GM19372 (cell line): ENCODE results near the gene PLXNA3.
A peak's percentile ranks its signal among the peaks of the same experiment; 100 is the strongest.

Source experiments
- ATAC-seq: cut with Tn5 transposase; IDR thresholded peaks from one replicate; pipeline ENCODE4 v1.9.1; 2021; ENCODE audit warnings: mild to moderate bottlenecking, low read depth, moderate library complexity; ENCODE audit not compliant: unreplicated experiment

Gene PLXNA3

DNA sequence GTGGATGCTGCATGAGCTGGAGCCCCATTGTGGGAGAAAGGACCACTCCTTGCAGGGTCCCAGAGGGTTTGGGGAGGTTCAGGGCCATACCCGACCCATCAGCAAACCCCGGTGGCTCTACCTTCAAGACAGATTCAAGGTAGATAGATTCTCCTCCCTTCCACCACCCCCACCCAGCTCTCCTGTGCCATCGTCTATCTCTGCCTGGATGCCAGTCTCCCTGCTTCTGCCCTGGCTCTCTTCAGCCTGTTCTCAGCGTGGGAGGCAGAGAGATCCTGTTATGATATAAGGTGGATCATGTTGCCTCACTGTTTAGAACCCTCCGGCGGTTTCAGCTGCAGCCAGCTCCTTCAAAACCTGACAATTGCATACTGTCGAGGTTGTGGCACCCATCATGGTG, 15.6 kb downstream of the PLXNA3 start:
- ATAC-seq = no peak

- ATAC-seq = no peak
Measured at GRCh38 chrX:154476821-154477220, 18.7 kb downstream of the PLXNA3 start.

DNA sequence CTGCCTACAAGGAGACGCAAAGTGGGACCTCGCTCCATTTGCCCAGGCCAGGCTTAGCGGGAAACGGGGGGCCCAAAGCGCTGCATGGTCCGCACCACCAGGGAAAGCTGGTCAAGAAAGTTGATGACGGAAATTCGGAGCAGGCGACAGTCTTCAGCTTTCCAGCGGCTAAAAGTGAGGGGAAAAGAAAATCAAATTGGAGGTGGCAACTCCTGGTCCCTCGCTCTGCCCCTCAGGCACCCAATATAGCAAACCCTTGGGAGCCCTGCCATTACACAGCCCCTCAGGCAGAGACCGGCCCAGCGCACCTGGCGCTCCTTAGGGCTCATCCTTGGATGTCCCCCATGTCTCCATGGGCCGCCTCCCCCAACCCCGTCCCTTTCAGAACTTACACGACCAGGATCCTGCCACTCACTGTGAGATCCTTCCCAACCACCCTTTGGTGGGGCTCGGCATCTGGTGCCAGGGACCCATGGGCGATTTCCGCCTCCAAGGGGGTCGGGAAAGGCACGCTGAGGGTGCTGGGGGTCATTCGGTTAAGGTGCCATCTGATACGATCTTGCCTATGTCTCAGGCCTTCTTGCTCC, 19.9 kb downstream of the PLXNA3 start:
- ATAC-seq = no peak

GRCh38 chrX:154478728-154479622, 20.9 kb downstream of the PLXNA3 start, which contains the start of gene LAGE3:
Gene LAGE3 (minus strand): TSS chrX:154479281. CDS start chrX:154478915, 366 bp downstream.
- ATAC-seq = peak; percentile 86

DNA sequence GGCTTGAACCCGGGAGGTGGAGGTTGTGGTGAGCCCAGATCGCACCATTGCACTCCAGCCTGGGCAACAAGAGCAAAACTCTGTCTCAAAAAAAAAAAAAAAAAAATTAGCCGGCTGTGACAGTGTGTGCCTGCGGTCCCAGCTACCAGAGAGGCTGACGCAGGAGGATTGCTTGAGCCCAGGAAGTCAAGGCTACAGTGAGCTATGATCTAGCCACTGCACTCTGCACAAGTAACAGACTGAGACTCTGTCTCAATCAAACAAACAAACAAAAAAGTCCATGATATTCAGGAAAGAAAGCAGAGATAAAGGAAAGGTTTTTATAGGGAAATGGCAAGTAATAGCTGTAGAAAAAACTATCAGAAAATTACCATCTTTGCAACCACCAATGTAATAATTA, 23.1 kb downstream of the PLXNA3 start:
- no peak for ATAC-seq

- no peak for ATAC-seq
Measured at GRCh38 chrX:154481911-154482601, 24.0 kb downstream of the PLXNA3 start.

DNA sequence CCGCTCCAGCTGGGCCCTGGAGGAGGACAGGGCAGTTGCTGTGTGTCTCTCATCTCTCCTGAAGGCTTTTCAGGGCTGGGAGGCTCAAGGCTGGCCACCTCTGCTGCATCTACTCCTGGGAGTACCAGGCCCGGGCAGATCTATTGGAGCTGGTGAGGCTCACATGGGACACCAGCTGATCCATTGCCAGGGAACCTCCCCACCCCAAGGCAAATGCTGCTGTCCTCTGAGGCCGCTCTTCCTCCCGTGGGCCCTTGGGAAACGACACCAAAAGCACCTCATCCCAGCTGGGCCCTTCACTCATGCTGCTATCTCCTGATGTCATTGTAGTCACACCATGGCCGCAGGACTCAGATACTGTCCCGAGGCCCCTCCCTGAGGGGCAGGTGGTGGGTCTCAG, 24.7 kb downstream of the PLXNA3 start:
- no peak for ATAC-seq

DNA sequence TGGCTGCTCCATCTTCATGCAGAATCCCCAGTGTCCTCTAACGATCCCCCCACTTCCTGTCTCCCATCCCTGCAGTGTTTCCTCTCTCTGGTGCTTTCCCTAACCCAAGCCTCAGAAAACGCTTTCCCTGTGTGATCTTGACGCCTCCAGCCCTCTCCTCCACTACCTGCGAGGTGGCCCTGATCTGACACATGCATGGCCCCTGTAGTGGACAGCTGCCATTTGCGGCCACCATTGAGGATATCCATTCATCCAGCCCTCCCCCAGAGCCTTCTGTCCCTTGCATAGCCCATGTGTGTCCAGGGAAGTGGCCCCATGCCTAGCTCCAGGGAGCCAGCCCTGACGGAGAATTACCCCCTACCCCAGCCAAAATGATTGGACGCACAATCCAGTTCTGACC, 25.2 kb downstream of the PLXNA3 start:
- ATAC-seq = no peak

- no peak for ATAC-seq
Measured at GRCh38 chrX:154484255-154485149, 26.4 kb downstream of the PLXNA3 start.

GRCh38 chrX:154485150-154486051, 27.3 kb downstream of the PLXNA3 start:
- no peak for ATAC-seq

DNA sequence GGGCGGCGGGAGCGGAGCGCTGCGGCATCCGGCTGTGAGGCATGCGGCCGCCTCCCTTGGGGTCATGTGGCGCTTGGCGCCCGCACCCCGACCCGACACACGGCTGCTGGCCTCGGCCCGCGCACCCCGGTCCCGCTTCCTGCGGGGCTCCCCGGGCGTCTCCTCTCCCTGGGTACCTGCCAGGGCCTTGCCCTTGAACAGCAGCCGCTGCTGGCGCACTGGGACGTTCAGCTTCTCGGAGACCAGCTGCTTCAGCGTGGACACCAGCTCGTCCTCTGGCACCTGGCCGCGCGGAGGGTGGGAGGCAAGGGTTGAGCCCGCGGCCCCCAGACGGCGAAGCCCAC, 27.9 kb downstream of the PLXNA3 start:
- ATAC-seq = no peak

DNA sequence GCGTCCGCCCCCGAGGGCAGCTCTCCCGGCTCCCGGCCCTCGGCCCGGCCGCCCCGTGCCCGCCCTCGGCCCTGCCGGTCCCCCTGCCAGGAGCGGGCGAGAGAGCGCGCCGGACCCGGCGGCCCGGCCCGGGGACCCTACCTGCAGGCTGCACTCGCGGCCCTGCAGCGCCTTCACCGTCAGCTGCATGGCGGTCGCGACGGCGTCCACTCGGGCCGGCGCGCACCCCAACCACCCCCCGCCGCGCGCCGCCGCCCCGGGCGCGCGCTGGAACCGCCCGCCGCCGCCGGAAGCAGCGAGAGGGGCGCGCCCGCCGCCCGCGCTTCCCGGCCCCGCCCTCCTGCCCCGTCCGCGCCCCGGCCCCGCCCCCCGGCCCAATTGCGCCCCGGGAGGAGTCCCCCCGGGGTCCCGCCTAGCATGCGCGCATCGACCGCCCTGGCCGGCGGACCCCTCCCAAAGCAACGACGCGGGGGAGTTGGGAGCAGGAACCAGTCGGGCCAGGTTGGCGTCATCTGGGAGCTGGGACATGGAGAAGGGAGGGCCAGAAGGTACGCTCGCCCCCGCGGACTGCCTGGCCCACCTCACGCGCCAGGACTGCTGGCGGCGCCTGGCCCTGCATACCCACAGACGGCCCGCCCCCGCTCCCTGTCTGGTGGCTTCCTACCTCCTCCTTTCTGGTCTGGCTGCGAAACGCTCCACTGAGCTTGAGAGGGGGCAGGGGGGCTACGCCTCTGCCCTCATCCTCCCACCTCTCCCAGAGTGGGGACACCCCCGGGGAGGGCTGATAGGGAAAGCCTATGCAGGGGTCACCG, 28.5 kb downstream of the PLXNA3 start, which contains the start of gene UBL4A:
TSS of gene UBL4A (minus strand) at position 220 of the 812 bp plus-strand sequence. CDS start at position 189, 31 bp downstream.
- peak; percentile 38 for ATAC-seq

DNA sequence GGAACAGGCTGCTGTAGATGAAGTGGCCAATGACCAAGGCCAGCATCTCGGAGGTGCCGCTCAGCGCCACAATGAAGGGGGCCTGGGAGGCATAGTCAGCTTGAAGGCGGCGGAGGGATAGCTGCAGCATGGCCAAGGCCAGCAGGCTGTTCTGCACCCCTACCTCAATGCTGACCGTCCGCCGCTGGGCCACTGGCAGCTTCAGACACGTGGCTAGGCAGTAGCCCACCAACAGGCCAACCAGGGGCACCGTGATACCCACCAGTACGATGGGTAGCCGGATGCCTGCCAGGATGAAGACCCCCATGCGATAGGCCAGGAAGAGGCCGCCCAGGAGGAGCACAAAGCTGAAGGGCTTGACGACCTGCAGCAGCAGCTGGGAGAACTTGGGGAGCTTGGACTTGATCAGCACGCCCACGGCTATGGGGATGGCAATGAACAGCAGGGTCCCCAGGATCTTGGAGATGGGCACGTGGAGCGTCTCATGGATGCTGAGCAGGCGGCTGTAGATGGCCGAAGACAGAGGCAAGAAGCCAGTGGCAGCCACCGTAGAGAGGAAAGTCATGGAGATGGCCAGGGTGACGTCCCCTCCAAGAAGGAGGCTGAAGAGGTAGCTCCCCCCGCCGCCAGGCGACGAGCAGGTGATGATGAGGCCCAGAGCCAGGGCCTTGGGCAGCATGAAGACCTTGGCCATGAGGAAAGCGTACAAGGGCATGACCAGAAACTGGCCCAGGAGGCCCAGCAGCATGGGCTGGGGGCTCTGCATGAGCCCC, 29.6 kb downstream of the PLXNA3 start:
- no peak for ATAC-seq

DNA sequence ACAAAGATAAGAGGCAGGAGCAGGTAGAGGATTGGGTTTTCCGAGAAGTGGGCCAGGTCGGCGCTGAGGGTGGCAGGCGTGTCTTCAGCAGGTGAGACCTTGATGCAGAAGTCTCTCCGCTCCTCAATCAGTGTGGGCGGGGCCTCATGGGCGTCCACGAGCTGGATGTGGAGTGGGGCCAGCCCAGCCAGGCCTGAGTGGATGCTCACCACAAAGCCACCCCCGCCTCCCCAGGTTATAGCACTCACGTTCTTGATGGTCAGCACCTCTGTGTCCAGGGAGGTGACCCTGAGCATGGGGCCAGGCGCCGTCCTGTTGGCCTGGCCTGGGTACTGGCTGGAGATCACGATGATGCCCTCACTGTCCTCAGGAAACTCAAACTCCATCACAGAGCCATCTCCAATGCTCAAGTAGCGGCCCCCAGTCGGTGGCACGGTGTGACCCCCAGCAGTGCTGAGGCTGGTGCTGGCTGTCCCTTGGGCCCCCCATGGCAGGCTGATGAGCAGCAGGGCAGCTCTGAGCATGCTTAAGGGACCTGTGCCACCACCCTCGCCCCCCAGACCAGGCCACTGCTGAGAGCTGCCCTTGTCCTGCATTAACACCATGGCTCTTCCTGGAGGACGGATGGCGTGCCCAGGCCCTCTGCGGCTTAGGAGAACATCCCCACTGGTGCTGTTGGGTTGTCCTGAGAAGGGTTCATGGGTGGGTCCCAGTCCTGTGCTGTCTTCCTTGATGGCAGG, 30.4 kb downstream of the PLXNA3 start:
- no peak for ATAC-seq

DNA sequence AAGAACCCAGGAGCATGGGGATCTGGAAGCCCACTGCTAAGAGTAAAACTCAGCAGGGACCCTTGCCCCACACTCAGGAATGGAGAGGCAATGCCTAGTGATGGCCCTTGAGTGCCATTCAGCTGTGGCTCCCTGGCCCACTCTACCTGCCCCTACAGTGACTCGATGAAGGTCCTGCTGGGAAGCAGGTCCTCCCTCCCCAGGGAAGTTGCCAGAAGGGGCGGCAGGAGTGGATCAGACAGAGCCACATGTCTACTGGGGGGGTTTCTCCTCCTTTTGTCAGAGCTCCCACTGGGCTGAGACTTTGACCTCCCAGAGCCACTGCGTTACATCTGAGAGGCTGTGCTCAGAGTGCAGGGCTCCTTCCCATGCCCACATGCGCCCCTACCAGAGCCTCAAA, 31.1 kb downstream of the PLXNA3 start:
- no peak for ATAC-seq

DNA sequence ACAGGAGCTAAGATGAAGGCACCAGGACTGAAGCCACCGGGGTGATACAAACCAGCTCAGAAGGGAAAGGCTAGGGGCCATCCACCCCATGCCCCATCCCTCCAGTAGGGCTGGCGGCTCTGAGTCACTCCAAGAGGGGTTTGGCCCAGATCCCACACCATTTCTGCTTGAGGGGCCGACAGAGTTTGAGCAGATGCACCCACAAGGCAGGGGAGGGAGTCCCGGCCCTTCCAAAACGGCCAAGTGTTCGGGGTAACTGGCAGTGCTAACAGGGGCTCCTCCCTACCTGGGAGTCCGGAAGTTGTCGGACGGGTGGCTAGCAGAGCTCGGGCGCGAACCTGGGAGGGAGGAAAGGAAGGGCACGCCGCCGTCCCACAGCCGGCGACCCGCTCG, 31.9 kb downstream of the PLXNA3 start:
- ATAC-seq = peak; percentile 21

- peak; percentile 77 for ATAC-seq
Measured at GRCh38 chrX:154490414-154491083, 32.5 kb downstream of the PLXNA3 start, which contains the start of gene SLC10A3. Gene SLC10A3 (minus strand): TSS chrX:154490629. CDS start chrX:154488940, 1,689 bp downstream.
